TTC549 (cell line): ENCODE measurements around the gene PRR33.
"Not testable (repeated sequence)": the region's sequence is repeated elsewhere in the genome, so short reads cannot be mapped to it uniquely, and the experiment has no call there.

Source experiments
- FAIRE-seq: peaks from 2 replicates; lab custom pipeline; 2012; peaks lifted over from hg19 to GRCh38; lab: Jason Lieb, UNC

Gene PRR33

GRCh38 chr11:1891831-1892115 is at the start of gene PRR33:
PRR33 (minus strand) TSS chr11:1891895; CDS start chr11:1890584, 1,311 bp downstream.
- no peak for FAIRE-seq

GRCh38 chr11:1939788-1940187 is 48.1 kb upstream of the PRR33 start:
- not testable (repeated sequence) for FAIRE-seq

GRCh38 chr11:1939006-1939625 is 47.4 kb upstream of the PRR33 start:
- no peak for FAIRE-seq

GRCh38 chr11:1938343-1939005 is 46.8 kb upstream of the PRR33 start:
- FAIRE-seq: no peak

GRCh38 chr11:1937616-1938342 is 46.1 kb upstream of the PRR33 start:
- FAIRE-seq: no peak

- no peak for FAIRE-seq
Observed at GRCh38 chr11:1936781-1937615, 45.3 kb upstream of the PRR33 start.

- no peak for FAIRE-seq
Observed at GRCh38 chr11:1936072-1936780, 44.5 kb upstream of the PRR33 start.

GRCh38 chr11:1935156-1936071 is 43.7 kb upstream of the PRR33 start:
- no peak for FAIRE-seq

- no peak for FAIRE-seq
Observed at GRCh38 chr11:1934335-1935155, 42.9 kb upstream of the PRR33 start.

GRCh38 chr11:1933416-1934334 is 42.0 kb upstream of the PRR33 start:
- no peak for FAIRE-seq

GRCh38 chr11:1932681-1933080 is 41.0 kb upstream of the PRR33 start:
- FAIRE-seq: no peak

- FAIRE-seq: no peak
Observed at GRCh38 chr11:1932105-1932480, 40.4 kb upstream of the PRR33 start.

GRCh38 chr11:1931341-1932104 is 39.8 kb upstream of the PRR33 start:
- FAIRE-seq: no peak

- no peak for FAIRE-seq
Observed at GRCh38 chr11:1930462-1930830, 38.8 kb upstream of the PRR33 start.

- no peak for FAIRE-seq
Observed at GRCh38 chr11:1929621-1930461, 38.1 kb upstream of the PRR33 start.

GRCh38 chr11:1928891-1929541 is 37.3 kb upstream of the PRR33 start:
- FAIRE-seq: no peak

- no peak for FAIRE-seq
Observed at GRCh38 chr11:1928470-1928890, 36.8 kb upstream of the PRR33 start.
